Stimulated activated CD4-positive, alpha-beta T cell treated with anti-CD3 and anti-CD28 coated beads, Interleukin-1b, Interleukin-23, amount 100 ng/mL, for 4 hours (primary cell): ENCODE data around the gene TBC1D16.

ENCODE experiments used
- DNase-seq, 2 donors: peaks; one replicate each; pipeline ENCODE4 v3.0.0-alpha.2; 2020; ENCODE audit warnings: low read depth in 2 of 2

TBC1D16 gene

GRCh38 chr17:80025796-80026195 is 9.9 kb downstream of the TBC1D16 start:
- no peak for DNase-seq

GRCh38 chr17:80025140-80025539 is 10.5 kb downstream of the TBC1D16 start:
- DNase-seq: no peak

GRCh38 chr17:80024206-80024972 is 11.3 kb downstream of the TBC1D16 start:
- no peak for DNase-seq

- no peak for DNase-seq
Measured at GRCh38 chr17:80023481-80024205, 12.0 kb downstream of the TBC1D16 start.

- DNase-seq: no peak
Measured at GRCh38 chr17:80021600-80021999, 14.1 kb downstream of the TBC1D16 start.

- DNase-seq: no peak
Measured at GRCh38 chr17:80018917-80019651, 16.6 kb downstream of the TBC1D16 start.

GRCh38 chr17:80017226-80018010 is 18.3 kb downstream of the TBC1D16 start:
- DNase-seq: no peak

- no peak for DNase-seq
Measured at GRCh38 chr17:80012765-80013741, 22.6 kb downstream of the TBC1D16 start.

GRCh38 chr17:80011989-80012555 is 23.6 kb downstream of the TBC1D16 start:
- no peak for DNase-seq

- no peak for DNase-seq
Measured at GRCh38 chr17:80010283-80010858, 25.3 kb downstream of the TBC1D16 start.

- DNase-seq: no peak
Measured at GRCh38 chr17:80009391-80010282, 26.0 kb downstream of the TBC1D16 start.

- DNase-seq: no peak
Measured at GRCh38 chr17:80008848-80009247, 26.8 kb downstream of the TBC1D16 start.

GRCh38 chr17:80008383-80008840 is 27.3 kb downstream of the TBC1D16 start:
- DNase-seq: peak; percentile 71 to 78

- no peak for DNase-seq
Measured at GRCh38 chr17:80007939-80008338, 27.7 kb downstream of the TBC1D16 start.

- no peak for DNase-seq
Measured at GRCh38 chr17:80006811-80007752, 28.6 kb downstream of the TBC1D16 start.

- DNase-seq: no peak
Measured at GRCh38 chr17:80006339-80006720, 29.3 kb downstream of the TBC1D16 start.
